Measurements from ENCODE around the gene MECP2.

GRCh38 chrX:154092371-154092770 lies 5.1 kb downstream of the MECP2 start:
- TF ChIP-seq EZH2 (IDR thresholded peaks at IDR 0.05) (no peak), POLR2AphosphoS5 (IDR thresholded peaks at IDR 0.05; ENCODE audit: borderline replicate concordance, low read depth, low read length) (no peak), FOXP2 (optimal IDR thresholded peaks at IDR 0.05; ENCODE audit: control extremely low read depth, extremely low read length, insufficient read depth) (no peak)

Data from SK-N-MC (cell line).